Measurements from ENCODE around the gene ZNF268. TPM values are rescaled to one million over a fixed set of nuclear protein-coding genes. Genes with fewer than 3 reads are reported as not detected.

ZNF268 gene
- total RNA-seq (2021) (17.3 to 25.3 TPM (median 21.3 TPM) in 3 replicates), Bru-seq, nascent RNA (percentile 83 among the genes with signal in this experiment)
- long read RNA-seq, experiment 1, full-length matches to known transcripts = 52 of 92 reads
- long read RNA-seq, experiment 1, partial matches to known transcripts = 4 of 92 reads
- long read RNA-seq, experiment 1, other reads (novel, unspliced or antisense) = 36 of 92 reads
- long read RNA-seq, experiment 2, full-length matches to known transcripts = 10 of 23 reads
- long read RNA-seq, experiment 2, partial matches to known transcripts = 1 of 23 reads
- long read RNA-seq, experiment 2, other reads (novel, unspliced or antisense) = 12 of 23 reads
- long read RNA-seq, experiment 3, full-length matches to known transcripts = 4 of 4 reads
- long read RNA-seq, experiment 3, partial matches to known transcripts = 0 of 4 reads
- long read RNA-seq, experiment 3, other reads (novel, unspliced or antisense) = 0 of 4 reads

GRCh38 chr12:133181238-133181959 is at the start of gene ZNF268:
Gene ZNF268, plus strand, starts transcription at chr12:133181495. Its CDS starts 503 bp downstream, at chr12:133181998.
- Mint-ChIP-seq H3K27ac (peak within 1 kb of the TSS; percentile 96), H3K4me3 (peak within 1 kb of the TSS; percentile 98), H3K36me3 (peaks cover 75% of the 10 kb centered on the region), H3K27me3 (ENCODE audit: low read depth) (peaks cover 7% of the 10 kb centered on the region; the same call in 1 of the 2 replicates), H3K4me1 (0 out of 2 replicates have a peak, but pooled peaks cover 6% of the 10 kb centered on the region), H3K9me3 (peaks cover 64% of the 10 kb centered on the region)
- ChIA-PET CTCF (interaction anchor here (0.6 to 1.7 kb wide), 11 partner anchors 14 to 352 kb away, joined by 3 to 18 read pairs (median 5); partner anchors contain the start of genes GOLGA3, ZNF10, ZNF26 and ZNF891), POLR2A (interaction anchor here (0.7 to 1.4 kb wide), 3 partner anchors 51 to 101 kb away, joined by 3 to 5 read pairs (median 5); partner anchors contain the start of genes ZNF10, ZNF140 and ZNF891)
- ATAC-seq (peak; percentile 99), DNase-seq (ENCODE audit: low spot score) (peak; percentile 98)
- TF ChIP-seq ZNF121 (CRISPR knock-in tag; IDR thresholded peaks at IDR 0.05) (no peak), ETV6 (CRISPR knock-in tag; IDR thresholded peaks at IDR 0.05) (peak; percentile 23; the same call in 1 of the 2 replicates), KAT7 (CRISPR knock-in tag; IDR thresholded peaks at IDR 0.05; ENCODE audit: borderline replicate concordance) (0 out of 2 replicates have a peak, but pooled peaks have one; percentile 69), ZNF138 (CRISPR knock-in tag; conservative IDR thresholded peaks at IDR 0.05) (no peak), GABPB1 (CRISPR knock-in tag; IDR thresholded peaks at IDR 0.05) (peak; percentile 96), ZNF232 (CRISPR knock-in tag; IDR thresholded peaks at IDR 0.05) (no peak), SP1 (CRISPR knock-in tag; conservative IDR thresholded peaks at IDR 0.05) (peak; percentile 74), GRHL2 (CRISPR knock-in tag; IDR thresholded peaks at IDR 0.05; ENCODE audit: insufficient replicate concordance, severe bottlenecking) (no peak), SOX15 (CRISPR knock-in tag; IDR thresholded peaks at IDR 0.05) (no peak), TEAD4 (CRISPR knock-in tag; IDR thresholded peaks at IDR 0.05) (no peak), AFF4 (CRISPR knock-in tag; IDR thresholded peaks at IDR 0.05; ENCODE audit: borderline replicate concordance) (no peak), ATF2 (CRISPR knock-in tag; IDR thresholded peaks at IDR 0.05; ENCODE audit: borderline replicate concordance, low read depth) (no peak), CBFB (CRISPR knock-in tag; IDR thresholded peaks at IDR 0.05; ENCODE audit: low read depth) (no peak), TP53 (CRISPR knock-in tag; IDR thresholded peaks at IDR 0.05) (no peak), CTCF (IDR thresholded peaks at IDR 0.05) (peak; percentile 65), ESRRA (CRISPR knock-in tag; IDR thresholded peaks at IDR 0.05; ENCODE audit: borderline replicate concordance) (no peak), FOXP4 (CRISPR knock-in tag; IDR thresholded peaks at IDR 0.05) (no peak), FOXK1 (CRISPR knock-in tag; IDR thresholded peaks at IDR 0.05) (peak; percentile 59; the same call in 1 of the 2 replicates), STAT6 (CRISPR knock-in tag; conservative IDR thresholded peaks at IDR 0.05; ENCODE audit: low read depth) (no peak), PRRX2 (CRISPR knock-in tag; IDR thresholded peaks at IDR 0.05) (no peak), FOXP1 (CRISPR knock-in tag; IDR thresholded peaks at IDR 0.05; ENCODE audit: borderline replicate concordance) (peak; percentile 66; the same call in 1 of the 2 replicates), ZNF512 (CRISPR knock-in tag; IDR thresholded peaks at IDR 0.05; ENCODE audit: borderline replicate concordance) (no peak)
